HG03064 (cell line): ENCODE data around the gene RABL2A.
"Not testable (repeated sequence)": the region's sequence is repeated elsewhere in the genome, so short reads cannot be mapped to it uniquely, and the experiment has no call there.

Source experiments
- ATAC-seq: cut with Tn5 transposase; IDR thresholded peaks from one replicate; pipeline ENCODE4 v1.9.1; 2021; ENCODE audit warnings: low read depth; ENCODE audit not compliant: unreplicated experiment

The RABL2A gene

DNA sequence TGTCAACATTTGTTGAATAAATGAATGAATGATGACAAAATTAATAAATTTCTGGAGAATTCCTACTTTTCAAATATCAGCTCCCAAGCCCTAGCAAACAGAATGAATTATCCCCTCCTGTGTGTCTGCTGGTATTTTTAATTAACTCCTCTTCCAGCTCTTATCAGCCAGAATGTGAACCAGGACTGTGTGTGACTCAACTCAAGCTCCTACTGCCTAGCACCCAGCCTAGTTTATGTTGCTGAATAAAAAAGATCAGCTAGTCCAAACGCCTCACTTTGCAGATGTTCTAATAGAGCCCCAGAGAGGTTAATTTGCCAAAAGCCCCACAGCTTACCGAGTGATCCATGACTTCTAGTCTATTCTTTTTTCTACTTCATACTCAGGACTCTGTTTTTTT lies 50.3 kb downstream of the RABL2A start:
- no peak for ATAC-seq

DNA sequence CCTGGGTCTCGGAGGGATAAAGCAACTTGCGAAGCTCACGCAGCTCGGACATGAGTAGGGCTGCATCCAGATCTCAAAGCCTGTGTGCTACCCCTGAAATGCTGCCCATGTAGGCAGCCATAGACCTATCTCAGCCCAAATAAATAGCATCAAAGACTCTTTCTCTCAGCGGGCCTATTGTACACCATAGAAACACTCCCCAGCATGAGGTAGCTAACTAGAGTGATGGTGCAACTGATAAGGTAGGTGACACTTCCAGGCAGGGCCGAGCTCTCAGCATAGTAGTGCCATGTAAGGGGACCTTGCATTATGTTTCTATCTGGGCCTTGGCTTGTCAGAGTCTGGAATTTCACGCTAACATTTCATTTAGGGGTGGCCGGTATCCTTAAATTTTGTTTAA lies 52.4 kb downstream of the RABL2A start:
- no peak for ATAC-seq

- ATAC-seq: no peak
These were observed 58.4 kb downstream of the RABL2A start for GRCh38 chr2:113685471-113685870.

GRCh38 chr2:113686537-113686936 lies 59.5 kb downstream of the RABL2A start:
- ATAC-seq: no peak

DNA sequence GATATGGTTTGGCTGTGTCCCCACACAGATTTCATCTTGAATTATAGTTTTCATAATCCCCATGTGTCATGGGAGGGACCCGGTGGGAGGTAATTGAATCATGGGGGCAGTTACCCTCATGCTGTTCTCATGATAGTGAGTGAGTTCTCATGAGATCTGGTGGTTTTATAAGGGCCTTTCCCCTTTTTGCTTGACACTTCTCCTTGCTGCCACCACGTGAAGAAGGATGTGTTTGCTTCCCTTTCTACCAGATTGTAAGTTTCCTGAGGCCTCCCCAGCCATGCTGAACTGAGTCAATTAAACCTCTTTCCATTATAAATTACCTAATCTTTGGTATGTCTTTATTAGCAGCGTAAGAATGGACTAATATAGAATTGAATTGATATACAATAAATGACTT lies 63.8 kb downstream of the RABL2A start:
- ATAC-seq: not testable (repeated sequence)
